Muscle layer of duodenum (tissue), 2 donors: ENCODE measurements around the gene PHPT1.
A peak's percentile ranks its signal among the peaks of the same experiment; 100 is the strongest.
"Not testable (repeated sequence)": the region's sequence is repeated elsewhere in the genome, so short reads cannot be mapped to it uniquely, and the experiment has no call there.

ENCODE experiments used
- H3K27ac ChIP-seq: one replicate; pipeline ENCODE4 v1.7.0; 2013; ENCODE audit warnings: mild to moderate bottlenecking, low read length
- H3K27me3 ChIP-seq: one replicate; pipeline ENCODE4 v1.7.0; 2013; ENCODE audit warnings: low read depth, mild to moderate bottlenecking, control low read depth, low read length
- H3K36me3 ChIP-seq, 2 donors: one replicate each; pipeline ENCODE4 v1.7.0; 2013; ENCODE audit warnings: low read length in 2 of 2, control low read depth in 1 of 2, mild to moderate bottlenecking in 1 of 2; ENCODE audit not compliant: insufficient read depth in 2 of 2, control insufficient read depth in 1 of 2
- H3K4me1 ChIP-seq, 2 donors: one replicate each; pipeline ENCODE4 v1.7.0; 2013; ENCODE audit warnings: low read length in 2 of 2, mild to moderate bottlenecking in 2 of 2, control low read depth in 1 of 2, moderate library complexity in 1 of 2; ENCODE audit not compliant: insufficient read depth in 2 of 2, control insufficient read depth in 1 of 2
- H3K4me3 ChIP-seq, 2 donors: one replicate each; pipeline ENCODE4 v1.7.0; 2013; ENCODE audit warnings: low read length in 2 of 2, low read depth in 1 of 2, mild to moderate bottlenecking in 1 of 2
- H3K9me3 ChIP-seq, 2 donors: one replicate each; pipeline ENCODE4 v1.7.0; 2013; ENCODE audit warnings: low read length in 2 of 2, control low read depth in 1 of 2, mild to moderate bottlenecking in 1 of 2; ENCODE audit not compliant: control insufficient read depth in 1 of 2
- donor health status: healthy.

PHPT1 gene

GRCh38 chr9:136860933-136861873 lies 12.0 kb downstream of the PHPT1 start:
- H3K9me3 ChIP-seq = no peaks in the 10 kb centered on the region
- H3K4me3 ChIP-seq = no peak overlapping the region
- no peaks in the 10 kb centered on the region for H3K27me3 ChIP-seq
- H3K4me1 ChIP-seq = peaks cover 8 to 22% of the 10 kb centered on the region in 2 donors
- peaks cover 16 to 36% of the 10 kb centered on the region in 2 donors for H3K36me3 ChIP-seq
- no peak overlapping the region for H3K27ac ChIP-seq

DNA sequence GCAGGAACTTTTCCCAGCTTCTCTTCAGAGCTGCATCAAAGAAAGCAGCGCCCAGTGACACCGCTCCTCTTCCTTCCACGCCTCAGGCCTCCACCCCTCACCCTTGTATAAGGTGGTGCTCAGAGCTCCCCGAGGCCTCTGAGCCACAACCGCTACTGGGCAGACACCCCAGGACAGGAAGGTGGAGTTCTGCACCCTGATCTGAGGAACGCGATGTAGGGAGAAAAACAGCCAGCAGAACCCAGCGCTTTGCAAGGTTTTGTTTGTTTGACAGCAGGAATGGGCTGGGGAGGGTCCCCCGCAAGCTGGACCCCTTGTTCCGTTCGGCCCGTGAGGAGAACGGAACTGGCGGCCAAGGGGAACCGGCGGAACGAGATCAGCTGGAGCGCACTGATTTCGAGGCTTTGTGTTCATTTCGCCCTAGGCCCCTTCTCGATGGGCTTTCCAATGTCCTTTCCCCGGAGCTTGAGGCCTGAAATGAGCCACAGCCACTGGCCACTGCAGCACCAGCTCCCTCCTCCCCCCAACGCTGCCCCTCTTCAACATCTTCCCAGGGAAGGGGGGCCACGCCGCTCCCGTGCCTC lies 12.8 kb downstream of the PHPT1 start:
- no peak overlapping the region for H3K4me3 ChIP-seq
- peaks cover 16 to 36% of the 10 kb centered on the region in 2 donors for H3K36me3 ChIP-seq
- peaks cover 8 to 22% of the 10 kb centered on the region in 2 donors for H3K4me1 ChIP-seq
- no peaks in the 10 kb centered on the region for H3K9me3 ChIP-seq
- H3K27me3 ChIP-seq = no peaks in the 10 kb centered on the region
- H3K27ac ChIP-seq = no peak overlapping the region

DNA sequence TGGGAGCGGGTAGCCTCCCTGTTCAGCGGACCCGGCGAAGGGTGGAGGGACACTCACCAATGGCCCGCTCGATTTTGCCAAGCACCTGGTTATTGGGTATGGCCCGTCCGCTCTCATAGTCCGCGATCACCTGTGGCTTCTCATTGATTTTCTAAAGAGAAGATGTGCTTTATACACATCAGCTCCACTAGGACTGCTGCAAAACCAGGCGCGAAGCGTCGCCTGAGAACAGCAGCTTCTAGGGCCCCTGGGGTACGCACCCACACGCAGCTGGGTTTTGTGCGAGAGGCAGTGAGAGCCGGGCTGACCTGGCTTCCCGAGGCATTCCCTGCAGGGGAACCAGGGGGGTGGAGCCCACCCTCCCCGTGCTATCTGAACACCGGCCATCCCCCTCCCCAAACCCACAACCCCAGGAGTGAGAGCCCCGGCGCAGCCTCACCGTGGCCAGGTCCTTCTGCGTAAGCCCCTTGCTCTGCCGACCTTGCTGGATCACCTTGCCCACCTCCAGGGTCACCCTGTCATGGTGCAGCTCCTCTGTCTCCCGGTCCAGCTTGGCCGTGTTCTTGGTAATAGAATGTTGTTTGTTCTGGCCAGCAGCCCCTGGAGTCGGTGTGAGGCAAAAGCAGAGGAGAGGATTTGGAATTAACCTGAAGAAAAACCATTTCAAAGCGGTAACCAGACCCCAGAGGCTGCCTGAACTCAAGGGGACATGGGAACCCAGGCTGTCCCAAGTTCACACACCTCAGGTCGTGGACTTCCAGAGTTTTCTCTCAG lies 13.8 kb downstream of the PHPT1 start:
- peaks cover 16 to 36% of the 10 kb centered on the region in 2 donors for H3K36me3 ChIP-seq
- no peaks in the 10 kb centered on the region for H3K9me3 ChIP-seq
- H3K27me3 ChIP-seq = no peaks in the 10 kb centered on the region
- no peak overlapping the region for H3K4me3 ChIP-seq
- H3K4me1 ChIP-seq = peaks cover 8 to 22% of the 10 kb centered on the region in 2 donors
- H3K27ac ChIP-seq = no peak overlapping the region

GRCh38 chr9:136863623-136864273 lies 14.5 kb downstream of the PHPT1 start:
- Histone ChIP-seq H3K36me3 (peaks cover 16 to 36% of the 10 kb centered on the region in 2 donors), H3K4me1 (peaks cover 8 to 21% of the 10 kb centered on the region in 2 donors), H3K4me3 (no peak overlapping the region), H3K9me3 (no peaks in the 10 kb centered on the region), H3K27ac (no peak overlapping the region), H3K27me3 (no peaks in the 10 kb centered on the region)

- peak overlapping the region; percentile 20 for H3K27ac ChIP-seq
- H3K9me3 ChIP-seq = no peaks in the 10 kb centered on the region
- H3K36me3 ChIP-seq = peaks cover 16 to 36% of the 10 kb centered on the region in 2 donors
- peak overlapping the region; percentile 63 to 92 for H3K4me3 ChIP-seq
- H3K27me3 ChIP-seq = no peaks in the 10 kb centered on the region
- peaks cover 8 to 14% of the 10 kb centered on the region in 2 donors for H3K4me1 ChIP-seq
Measured at GRCh38 chr9:136865041-136865767, 16.0 kb downstream of the PHPT1 start.

- Histone ChIP-seq H3K27me3 (no peaks in the 10 kb centered on the region), H3K9me3 (no peaks in the 10 kb centered on the region), H3K27ac (no peak overlapping the region), H3K36me3 (peaks cover 16 to 34% of the 10 kb centered on the region in 2 donors), H3K4me3 (peak overlapping the region; percentile 63 to 92), H3K4me1 (peaks cover 8 to 14% of the 10 kb centered on the region in 2 donors)
Measured at GRCh38 chr9:136865768-136866103, 16.5 kb downstream of the PHPT1 start.

GRCh38 chr9:136866898-136867421 lies 17.8 kb downstream of the PHPT1 start:
- Histone ChIP-seq H3K4me3 (peak overlapping the region in 1 of 2 donors; percentile 92), H3K4me1 (peaks cover 8 to 14% of the 10 kb centered on the region in 2 donors), H3K36me3 (peaks cover 16 to 23% of the 10 kb centered on the region in 2 donors)
- not testable (repeated sequence) for H3K27me3 ChIP-seq, H3K27ac ChIP-seq, H3K9me3 ChIP-seq

- Histone ChIP-seq H3K4me1 (peaks cover 8 to 14% of the 10 kb centered on the region in 2 donors), H3K36me3 (peaks cover 14 to 18% of the 10 kb centered on the region in 2 donors), H3K27me3 (no peaks in the 10 kb centered on the region), H3K27ac (no peak overlapping the region), H3K4me3 (no peak overlapping the region), H3K9me3 (no peaks in the 10 kb centered on the region)
Measured at GRCh38 chr9:136867480-136867879, 18.3 kb downstream of the PHPT1 start.

GRCh38 chr9:136867917-136868316 lies 18.7 kb downstream of the PHPT1 start:
- H3K36me3 ChIP-seq = peaks cover 10 to 13% of the 10 kb centered on the region in 2 donors

GRCh38 chr9:136868644-136869043 lies 19.4 kb downstream of the PHPT1 start:
- H3K36me3 ChIP-seq = peaks cover 3 to 6% of the 10 kb centered on the region in 2 donors
- peaks cover 8 to 14% of the 10 kb centered on the region in 2 donors for H3K4me1 ChIP-seq
- no peak overlapping the region for H3K4me3 ChIP-seq
- H3K9me3 ChIP-seq = no peaks in the 10 kb centered on the region
- H3K27me3 ChIP-seq = no peaks in the 10 kb centered on the region
- no peak overlapping the region for H3K27ac ChIP-seq

More at GRCh38 chr9:136867917-136868316, 18.7 kb downstream of the PHPT1 start:
- H3K27ac ChIP-seq = no peak overlapping the region
- H3K27me3 ChIP-seq = no peaks in the 10 kb centered on the region
- peaks cover 8 to 14% of the 10 kb centered on the region in 2 donors for H3K4me1 ChIP-seq
- H3K4me3 ChIP-seq = no peak overlapping the region
- no peaks in the 10 kb centered on the region for H3K9me3 ChIP-seq
